HG02571 (cell line): Measurements from ENCODE around the gene DIP2C.

ENCODE experiments used
- ATAC-seq: cut with Tn5 transposase; IDR thresholded peaks from one replicate; pipeline ENCODE4 v1.9.1; 2021; ENCODE audit warnings: mild to moderate bottlenecking, moderate library complexity; ENCODE audit not compliant: unreplicated experiment

DIP2C gene

GRCh38 chr10:508726-509125, 180.7 kb downstream of the DIP2C start:
- no peak for ATAC-seq

- no peak for ATAC-seq
Observed at GRCh38 chr10:507908-508444, 181.5 kb downstream of the DIP2C start.

- no peak for ATAC-seq
Observed at GRCh38 chr10:507355-507699, 182.1 kb downstream of the DIP2C start.

- no peak for ATAC-seq
Observed at GRCh38 chr10:506451-507354, 182.8 kb downstream of the DIP2C start.

- no peak for ATAC-seq
Observed at GRCh38 chr10:505419-505818, 184.0 kb downstream of the DIP2C start.

- ATAC-seq, result no peak
Observed at GRCh38 chr10:504806-505205, 184.7 kb downstream of the DIP2C start.

- no peak for ATAC-seq
Observed at GRCh38 chr10:504121-504611, 185.3 kb downstream of the DIP2C start.

GRCh38 chr10:501596-501995, 187.9 kb downstream of the DIP2C start:
- no peak for ATAC-seq

- ATAC-seq, result no peak
Observed at GRCh38 chr10:500876-501275, 188.6 kb downstream of the DIP2C start.

GRCh38 chr10:499991-500390, 189.5 kb downstream of the DIP2C start:
- ATAC-seq, result no peak

GRCh38 chr10:498760-499435, 190.6 kb downstream of the DIP2C start:
- ATAC-seq, result no peak

GRCh38 chr10:497898-498451, 191.5 kb downstream of the DIP2C start:
- ATAC-seq, result no peak

- ATAC-seq, result no peak
Observed at GRCh38 chr10:497289-497688, 192.2 kb downstream of the DIP2C start.

- ATAC-seq, result no peak
Observed at GRCh38 chr10:494556-494955, 194.9 kb downstream of the DIP2C start.

- no peak for ATAC-seq
Observed at GRCh38 chr10:494149-494542, 195.3 kb downstream of the DIP2C start.

GRCh38 chr10:493391-494148, 195.9 kb downstream of the DIP2C start:
- ATAC-seq, result no peak

- ATAC-seq, result no peak
Observed at GRCh38 chr10:492836-493235, 196.6 kb downstream of the DIP2C start.

GRCh38 chr10:491667-492424, 197.6 kb downstream of the DIP2C start:
- ATAC-seq, result no peak

- ATAC-seq, result no peak
Observed at GRCh38 chr10:490891-491571, 198.4 kb downstream of the DIP2C start.

- ATAC-seq, result no peak
Observed at GRCh38 chr10:490256-490655, 199.2 kb downstream of the DIP2C start.
